H1 (cell line): ENCODE results near the gene TEAD3.

ENCODE experiments used
- EZH2 ChIP-seq: fragments of 200-600 bp; sonication (generic); IDR thresholded peaks from 2 replicates; pipeline ENCODE4 v1.7.1; 2012; ENCODE audit warnings: low read depth, mild to moderate bottlenecking, moderate library complexity, low read length, inconsistent platforms; ENCODE audit not compliant: severe bottlenecking
- POLR2A ChIP-seq, 2 experiments: IDR thresholded peaks; 1 replicate in 1 of 2; 2 replicates in 1 of 2; pipeline ENCODE4 v1.6.1; 2011; ENCODE audit warnings: low read depth in 2 of 2, low read length in 2 of 2, mild to moderate bottlenecking in 2 of 2; ENCODE audit errors: control extremely low read depth in 1 of 2

DNA sequence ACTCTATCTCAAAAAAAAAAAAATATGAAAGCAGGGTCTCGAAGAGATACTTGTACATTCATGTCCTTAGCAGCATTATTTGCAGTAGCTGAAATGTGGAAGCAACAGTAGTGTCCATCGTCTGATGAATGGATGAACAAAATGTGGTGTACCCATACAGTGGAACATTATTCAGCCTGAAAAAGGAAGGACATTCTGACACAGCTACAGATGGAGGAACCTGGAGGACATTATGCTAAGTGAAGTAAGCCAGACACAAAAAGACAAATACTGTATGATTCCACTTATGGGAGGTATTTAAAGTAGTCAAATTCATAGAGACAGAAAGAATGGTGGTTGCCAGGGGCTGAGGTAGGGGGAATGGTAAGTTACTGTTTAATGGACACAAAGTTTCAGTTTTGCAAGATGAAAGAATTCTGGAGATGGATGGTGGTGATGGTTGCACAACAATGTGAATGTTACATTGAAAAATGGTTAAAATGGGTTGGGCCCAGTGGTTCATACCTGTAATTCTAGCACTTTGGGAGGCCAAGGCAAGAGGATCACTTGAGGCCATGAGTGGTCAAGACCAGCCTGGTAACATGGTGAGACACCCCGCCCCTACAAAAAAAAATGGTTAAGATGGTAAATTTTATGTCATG is 27.6 kb upstream of the TEAD3 start:
- TF ChIP-seq POLR2A (IDR thresholded peaks at IDR 0.05; ENCODE audit: control extremely low read depth in 1 of 2, low read depth in 2 of 2, low read length in 2 of 2) = no peak
- no peak for TF ChIP-seq EZH2
